GM12878 (cell line): ENCODE data around the gene SRP54. TPM values are rescaled to one million over a fixed set of nuclear protein-coding genes. Genes with fewer than 3 reads are reported as not detected.

ENCODE experiments used
- ATAC-seq: fragments of 200-7000 bp; cut with Tn5 transposase; 3 replicates; pipeline ENCODE4 v1.9.1; 2020; ENCODE audit warnings: mild to moderate bottlenecking, moderate library complexity
- BruUV-seq: library from RNA; stranded (reverse); fragments of 400-500 nt; replicated peaks from 2 replicates; lab custom pipeline; 2021; lab: Mats Ljungman, UMichigan
- CTCF ChIA-PET: fragments of 300-600 bp; sonication (Branson Sonifier 250); formaldehyde crosslinking; extraction: SDS; loops from one replicate; lab custom pipeline; 2021; ENCODE audit warnings: inconsistent platforms; lab: Yijun Ruan, JAX
- POLR2A ChIA-PET: fragments of 350-600 bp; formaldehyde crosslinking; extraction: SDS; loops from one replicate; lab custom pipeline; 2021; ENCODE audit warnings: inconsistent platforms; lab: Charles Lee
- RAD21 ChIA-PET: fragments of 300-600 bp; sonication (Branson Sonifier 250); formaldehyde crosslinking; loops from one replicate; lab custom pipeline; 2023; ENCODE audit warnings: antibody characterized with exemption; ENCODE audit not compliant: unreplicated experiment; lab: Charles Lee
- SMC1A ChIA-PET: fragments of 300-600 bp; sonication (Branson Sonifier 250); formaldehyde crosslinking; loops from one replicate; lab custom pipeline; 2023; ENCODE audit not compliant: unreplicated experiment, uncharacterized antibody; lab: Charles Lee
- DNase-seq: peaks from one replicate; pipeline ENCODE4 v3.0.0-alpha.2; 2011; ENCODE audit warnings: low read depth, low spot score
- FAIRE-seq: peaks from 3 replicates; lab custom pipeline; 2011; peaks lifted over from hg19 to GRCh38; lab: Jason Lieb, UNC
- H2AFZ ChIP-seq: 2 replicates; pipeline ENCODE4 v1.6.0; 2011; ENCODE audit warnings: low read depth, low read length, control low read depth; ENCODE audit not compliant: control insufficient read depth
- H3K27ac ChIP-seq: 2 replicates; pipeline ENCODE4 v1.5.1; 2011; ENCODE audit warnings: control low read depth; ENCODE audit not compliant: control insufficient read depth, insufficient read depth
- H3K27me3 ChIP-seq, 2 experiments: replicated peaks in 1 of 2; 2 replicates each; pipeline versions ENCODE4 v1.6.0 to v1.6.1; 2011; ENCODE audit warnings: low read length in 1 of 2; ENCODE audit not compliant: control insufficient read depth in 2 of 2, insufficient read depth in 2 of 2
- H3K36me3 ChIP-seq, 2 experiments: 2 replicates each; pipeline ENCODE4 v1.5.1; 2011; ENCODE audit warnings: low read length in 1 of 2; ENCODE audit not compliant: control insufficient read depth in 2 of 2, insufficient read depth in 2 of 2
- H3K4me1 ChIP-seq: 2 replicates; pipeline ENCODE4 v1.6.1; 2011; ENCODE audit warnings: mild to moderate bottlenecking, low read length, moderate library complexity, mixed read lengths; ENCODE audit not compliant: control insufficient read depth, insufficient read depth
- H3K4me2 ChIP-seq: 2 replicates; pipeline ENCODE4 v1.6.0; 2011; ENCODE audit warnings: control low read depth; ENCODE audit not compliant: control insufficient read depth, insufficient read depth
- H3K4me3 ChIP-seq: fragments of 200-600 bp; sonication (generic); 2 replicates; pipeline ENCODE4 v1.5.1; 2016
- H3K79me2 ChIP-seq: 2 replicates; pipeline ENCODE4 v1.6.0; 2011; ENCODE audit warnings: low read length; ENCODE audit not compliant: control insufficient read depth, insufficient read depth
- H3K9ac ChIP-seq: 2 replicates; pipeline ENCODE4 v1.8.0; 2011; ENCODE audit warnings: low read length, control low read depth, mixed read lengths; ENCODE audit not compliant: control insufficient read depth, insufficient read depth
- H3K9me3 ChIP-seq: replicated peaks from 3 replicates; pipeline ENCODE4 v1.5.1; 2011; ENCODE audit warnings: mild to moderate bottlenecking, low read length; ENCODE audit not compliant: control insufficient read depth, insufficient read depth
- H4K20me1 ChIP-seq: 2 replicates; pipeline ENCODE4 v1.6.0; 2011; ENCODE audit not compliant: control insufficient read depth, insufficient read depth
- GABPA ChIP-seq: IDR thresholded peaks from 2 replicates; pipeline ENCODE4 v1.6.1; 2014; ENCODE audit warnings: antibody characterized with exemption, low read depth, mild to moderate bottlenecking, inconsistent platforms
- IKZF1 ChIP-seq: fragments of 450-650 bp; conservative IDR thresholded peaks from 2 replicates; pipeline ENCODE4 v1.6.1; 2017; ENCODE audit warnings: antibody characterized with exemption, mild to moderate bottlenecking
- JUNB ChIP-seq: IDR thresholded peaks from 2 replicates; pipeline ENCODE4 v1.6.1; 2016; ENCODE audit warnings: antibody characterized with exemption, mild to moderate bottlenecking
- NFYB ChIP-seq: IDR thresholded peaks from 2 replicates; pipeline ENCODE4 v1.6.1; 2011; ENCODE audit warnings: low read depth, mild to moderate bottlenecking, low read length, improper control_type of control experiment, moderate library complexity; ENCODE audit not compliant: insufficient read depth
- SMARCA5 ChIP-seq: fragments of 450-650 bp; IDR thresholded peaks from 2 replicates; pipeline ENCODE4 v1.6.1; 2017; ENCODE audit warnings: mild to moderate bottlenecking
- STAT3 ChIP-seq: IDR thresholded peaks from 2 replicates; pipeline ENCODE4 v1.6.1; 2011; ENCODE audit warnings: low read depth, low read length, improper control_type of control experiment
- WRNIP1 ChIP-seq: IDR thresholded peaks from 2 replicates; pipeline ENCODE4 v1.6.1; 2011; ENCODE audit warnings: low read depth, low read length, improper control_type of control experiment, borderline replicate concordance
- WGBS: methylation state at CpG from one replicate; pipeline ENCODE4 v1.1.6; 2016; ENCODE audit warnings: low lambda C conversion rate; ENCODE audit not compliant: insufficient replicate concordance, insufficient coverage; ENCODE audit errors: missing lambda C conversion rate; 5-methylcytosine and 5-hydroxymethylcytosine counted together
- in situ Hi-C: fragments of 300-500 bp; cut with MboI; formaldehyde crosslinking; loops from 9 replicates; pipeline ENCODE4 v1.14.3; 2018; ENCODE audit warnings: mixed read lengths
- intact Hi-C: fragments of 100-400 bp; cut with micrococcal nuclease; formaldehyde crosslinking; loops from one replicate; pipeline ENCODE4 v1.14.2; 2022; ENCODE audit not compliant: unreplicated experiment
- polyA plus RNA-seq, 11 experiments: library from polyadenylated mRNA; depleted of rRNA in 4 of 11; unstranded in 6 of 11; stranded (reverse) in 5 of 11; fragments of >200 nt; fragmentation: Nextera tagmentation in 4 of 11; fragmentation: Illumina TruSeq in 1 of 11; extraction: Ambion mirVana in 4 of 11; extraction: Trizol in 1 of 11; gene quantifications; 1 replicate in 1 of 11; 2 replicates in 10 of 11; pipeline versions ENCODE4 v1.2.1 to v1.2.3, GENCODE V29; 2011 to 2016; ENCODE audit warnings: inconsistent platforms in 2 of 11, missing spikeins in 2 of 11, low read depth in 1 of 11
- total RNA-seq, 4 experiments: library from RNA; depleted of rRNA in 3 of 4; stranded (reverse); fragments of >200 nt in 3 of 4; fragmentation: Illumina TruSeq in 1 of 4; extraction: Trizol in 1 of 4; gene quantifications; 2 replicates each; pipeline versions ENCODE4 v1.2.1 to v1.2.3, GENCODE V29; 2013 to 2021
- TF ChIP-seq, protein P1 (sequence below): fragments of 450-650 bp; IDR thresholded peaks from 2 replicates; pipeline ENCODE4 v1.6.1; 2017; ENCODE audit warnings: mild to moderate bottlenecking
- TF ChIP-seq, protein P2 (sequence below): fragments of 150-350 bp; IDR thresholded peaks from 2 replicates; pipeline ENCODE4 v1.6.1; 2014; ENCODE audit warnings: mild to moderate bottlenecking, low read depth, low read length

Gene SRP54
- total and polyA plus RNA-seq, 10 of the 15 experiments (the other 5 are each of a cell fraction or from before 2014, with no cell fraction given), result 54.1 to 130 (median 72.3) TPM

DNA sequence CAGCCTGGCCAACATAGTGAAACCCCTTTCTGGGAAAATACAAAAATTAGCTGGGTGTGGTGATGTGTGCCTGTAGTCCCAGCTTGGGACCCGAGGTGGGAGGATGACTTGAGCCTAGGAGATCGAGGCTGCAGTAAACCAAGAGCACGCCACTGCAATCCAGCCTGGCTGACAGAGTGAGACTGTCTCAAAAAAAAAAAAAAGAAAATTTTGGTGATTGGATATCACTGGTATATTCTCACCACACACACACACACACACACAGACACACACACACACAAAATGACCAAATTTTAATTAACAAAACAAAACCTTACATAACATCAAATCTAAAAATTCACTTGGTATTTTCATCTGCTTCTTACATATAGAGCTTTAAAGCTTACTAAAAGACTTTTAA is 59.8 kb downstream of the SRP54 start:
- SMC1A ChIA-PET, result interaction anchor here (0.6 to 1.5 kb wide), 4 partner anchors 14 to 354 kb away, joined by 3 to 5 read pairs (median 4); no protein-coding TSS in a partner anchor
- no peak overlapping the region for H3K27ac ChIP-seq
- intact Hi-C loops, result no loop called here
- no peak overlapping the region for H3K4me3 ChIP-seq
- no peaks in the 10 kb centered on the region for H3K36me3 ChIP-seq
- no TSS peak for BruUV-seq
- no peak for ATAC-seq
- no peaks in the 10 kb centered on the region for H3K9me3 ChIP-seq
- no peak for TF ChIP-seq IKZF1
- TF ChIP-seq WRNIP1, result no peak
- TF ChIP-seq, protein P1, sequence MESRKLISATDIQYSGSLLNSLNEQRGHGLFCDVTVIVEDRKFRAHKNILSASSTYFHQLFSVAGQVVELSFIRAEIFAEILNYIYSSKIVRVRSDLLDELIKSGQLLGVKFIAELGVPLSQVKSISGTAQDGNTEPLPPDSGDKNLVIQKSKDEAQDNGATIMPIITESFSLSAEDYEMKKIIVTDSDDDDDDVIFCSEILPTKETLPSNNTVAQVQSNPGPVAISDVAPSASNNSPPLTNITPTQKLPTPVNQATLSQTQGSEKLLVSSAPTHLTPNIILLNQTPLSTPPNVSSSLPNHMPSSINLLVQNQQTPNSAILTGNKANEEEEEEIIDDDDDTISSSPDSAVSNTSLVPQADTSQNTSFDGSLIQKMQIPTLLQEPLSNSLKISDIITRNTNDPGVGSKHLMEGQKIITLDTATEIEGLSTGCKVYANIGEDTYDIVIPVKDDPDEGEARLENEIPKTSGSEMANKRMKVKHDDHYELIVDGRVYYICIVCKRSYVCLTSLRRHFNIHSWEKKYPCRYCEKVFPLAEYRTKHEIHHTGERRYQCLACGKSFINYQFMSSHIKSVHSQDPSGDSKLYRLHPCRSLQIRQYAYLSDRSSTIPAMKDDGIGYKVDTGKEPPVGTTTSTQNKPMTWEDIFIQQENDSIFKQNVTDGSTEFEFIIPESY, result no peak
- no peak for TF ChIP-seq GABPA
- TF ChIP-seq NFYB, result no peak
- TF ChIP-seq JUNB, result no peak
- TF ChIP-seq, protein P2, sequence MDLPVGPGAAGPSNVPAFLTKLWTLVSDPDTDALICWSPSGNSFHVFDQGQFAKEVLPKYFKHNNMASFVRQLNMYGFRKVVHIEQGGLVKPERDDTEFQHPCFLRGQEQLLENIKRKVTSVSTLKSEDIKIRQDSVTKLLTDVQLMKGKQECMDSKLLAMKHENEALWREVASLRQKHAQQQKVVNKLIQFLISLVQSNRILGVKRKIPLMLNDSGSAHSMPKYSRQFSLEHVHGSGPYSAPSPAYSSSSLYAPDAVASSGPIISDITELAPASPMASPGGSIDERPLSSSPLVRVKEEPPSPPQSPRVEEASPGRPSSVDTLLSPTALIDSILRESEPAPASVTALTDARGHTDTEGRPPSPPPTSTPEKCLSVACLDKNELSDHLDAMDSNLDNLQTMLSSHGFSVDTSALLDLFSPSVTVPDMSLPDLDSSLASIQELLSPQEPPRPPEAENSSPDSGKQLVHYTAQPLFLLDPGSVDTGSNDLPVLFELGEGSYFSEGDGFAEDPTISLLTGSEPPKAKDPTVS, result no peak
- TF ChIP-seq STAT3, result no peak
- no peak for TF ChIP-seq SMARCA5
- no peak overlapping the region for H3K9ac ChIP-seq
- H4K20me1 ChIP-seq, result no peaks in the 10 kb centered on the region
- no peak for FAIRE-seq
- CTCF ChIA-PET, result interaction anchor here (0.7 kb wide), 2 partner anchors 187 to 222 kb away, joined by 3 read pairs; no protein-coding TSS in a partner anchor
- WGBS, result 77% methylated on average over 2 of the region's 3 CpGs
- H2AFZ ChIP-seq, result no peak overlapping the region
- peaks cover 1% of the 10 kb centered on the region for H3K79me2 ChIP-seq
- RAD21 ChIA-PET, result no interaction called here
- peaks cover 4% of the 10 kb centered on the region; the same call in 1 of the 2 replicates for H3K4me1 ChIP-seq
- DNase-seq, result no peak
- no peak overlapping the region for H3K4me2 ChIP-seq
- in situ Hi-C loops, result loop anchor here (10.0 kb wide), 1 partner anchor 372 kb away; no protein-coding TSS in a partner anchor
- no peaks in the 10 kb centered on the region for H3K27me3 ChIP-seq
- POLR2A ChIA-PET, result interaction anchor here (0.6 to 1.8 kb wide), 4 partner anchors 11 to 160 kb away, joined by 3 to 7 read pairs (median 4); no protein-coding TSS in a partner anchor
